Cardiac muscle cell (in vitro differentiated cells and primary cell): ENCODE results near the gene LIPI. TPM values are rescaled to one million over a fixed set of nuclear protein-coding genes. Genes with fewer than 3 reads are reported as not detected.
"Not testable (repeated sequence)": the region's sequence is repeated elsewhere in the genome, so short reads cannot be mapped to it uniquely, and the experiment has no call there.

ENCODE experiments used
- DNase-seq, 2 donors: peaks; one replicate each; pipeline versions ENCODE4 v3.0.0 to v3.0.0-alpha.2; 2010 to 2017; ENCODE audit warnings: low read depth in 1 of 2, low spot score in 1 of 2
- H3K27ac ChIP-seq: fragments of 200-600 bp; sonication (generic); 2 replicates; pipeline ENCODE4 v1.5.1; 2016
- H3K27me3 ChIP-seq: fragments of 200-600 bp; sonication (generic); 2 replicates; pipeline ENCODE4 v1.6.0; 2016; ENCODE audit warnings: control low read depth
- H3K36me3 ChIP-seq: fragments of 200-600 bp; sonication (generic); 2 replicates; pipeline ENCODE4 v1.5.1; 2016; ENCODE audit warnings: control low read depth
- H3K4me1 ChIP-seq: fragments of 200-600 bp; sonication (generic); 2 replicates; pipeline ENCODE4 v1.8.1; 2017; ENCODE audit warnings: low read depth, mild to moderate bottlenecking, mixed run types
- H3K4me3 ChIP-seq: fragments of 200-600 bp; sonication (generic); 2 replicates; pipeline ENCODE4 v1.5.1; 2016; ENCODE audit warnings: mild to moderate bottlenecking
- H3K9me3 ChIP-seq: fragments of 200-600 bp; sonication (generic); 2 replicates; pipeline ENCODE4 v1.5.1; 2017; ENCODE audit warnings: low read depth, mild to moderate bottlenecking, control low read depth
- polyA plus RNA-seq: library from polyadenylated mRNA; unstranded; fragments of >200 nt; fragmentation: Nextera tagmentation; extraction: Ambion mirVana; gene quantifications from 2 replicates; pipeline ENCODE4 v1.2.1, GENCODE V29; 2016
- total RNA-seq: library from RNA; depleted of rRNA; stranded (reverse); fragments of >200 nt; gene quantifications from 2 replicates; pipeline ENCODE4 v1.2.3, GENCODE V29; 2016

LIPI gene
- total and polyA plus RNA-seq, 2 experiments from 2014 or later: not detected

GRCh38 chr21:14061820-14062219 is 148.9 kb downstream of the LIPI start:
- H3K4me1 ChIP-seq, DNase-seq, H3K36me3 ChIP-seq, H3K9me3 ChIP-seq, H3K27me3 ChIP-seq, H3K4me3 ChIP-seq, H3K27ac ChIP-seq: not testable (repeated sequence)

GRCh38 chr21:14058995-14059627 is 151.6 kb downstream of the LIPI start:
- DNase-seq, H3K4me3 ChIP-seq, H3K36me3 ChIP-seq, H3K27ac ChIP-seq, H3K27me3 ChIP-seq, H3K4me1 ChIP-seq, H3K9me3 ChIP-seq: not testable (repeated sequence)

Other genes with a start within 250 kb of the LIPI start
- gene RBM11, start 5.2 kb upstream of the LIPI start, total RNA-seq: 1.8 and 5.0 TPM in 2 replicates
- 2.6 and 3.3 TPM in 2 replicates for gene RBM11, start 5.2 kb upstream of the LIPI start, polyA plus RNA-seq
- gene HSPA13, start 172.2 kb upstream of the LIPI start, total RNA-seq: 28.0 and 29.8 TPM in 2 replicates
- gene HSPA13, start 172.2 kb upstream of the LIPI start, polyA plus RNA-seq: 29.4 and 31.4 TPM in 2 replicates